ENCODE data around the gene IMPA2.

DNA sequence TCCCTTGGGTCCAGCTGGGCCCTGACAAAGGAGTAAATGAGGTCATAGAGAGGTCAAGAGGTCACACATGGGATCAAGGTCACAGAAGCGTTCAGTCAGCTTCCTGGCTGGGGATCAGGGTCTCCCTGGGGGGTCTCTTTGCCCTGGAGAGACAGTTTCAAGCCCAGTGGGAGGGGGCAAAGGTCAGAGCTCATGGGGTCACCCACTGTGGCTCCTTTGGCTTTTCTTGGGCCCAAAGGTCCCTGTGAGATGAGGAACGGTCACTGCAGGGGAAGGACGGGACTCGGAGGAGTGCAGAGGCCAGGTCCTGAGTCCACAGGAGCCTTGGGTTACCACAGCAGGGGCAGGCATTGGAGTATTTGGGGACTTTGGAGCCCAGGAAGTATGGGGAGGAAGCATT lies 81.7 kb downstream of the IMPA2 start:
- TF ChIP-seq, protein P1, sequence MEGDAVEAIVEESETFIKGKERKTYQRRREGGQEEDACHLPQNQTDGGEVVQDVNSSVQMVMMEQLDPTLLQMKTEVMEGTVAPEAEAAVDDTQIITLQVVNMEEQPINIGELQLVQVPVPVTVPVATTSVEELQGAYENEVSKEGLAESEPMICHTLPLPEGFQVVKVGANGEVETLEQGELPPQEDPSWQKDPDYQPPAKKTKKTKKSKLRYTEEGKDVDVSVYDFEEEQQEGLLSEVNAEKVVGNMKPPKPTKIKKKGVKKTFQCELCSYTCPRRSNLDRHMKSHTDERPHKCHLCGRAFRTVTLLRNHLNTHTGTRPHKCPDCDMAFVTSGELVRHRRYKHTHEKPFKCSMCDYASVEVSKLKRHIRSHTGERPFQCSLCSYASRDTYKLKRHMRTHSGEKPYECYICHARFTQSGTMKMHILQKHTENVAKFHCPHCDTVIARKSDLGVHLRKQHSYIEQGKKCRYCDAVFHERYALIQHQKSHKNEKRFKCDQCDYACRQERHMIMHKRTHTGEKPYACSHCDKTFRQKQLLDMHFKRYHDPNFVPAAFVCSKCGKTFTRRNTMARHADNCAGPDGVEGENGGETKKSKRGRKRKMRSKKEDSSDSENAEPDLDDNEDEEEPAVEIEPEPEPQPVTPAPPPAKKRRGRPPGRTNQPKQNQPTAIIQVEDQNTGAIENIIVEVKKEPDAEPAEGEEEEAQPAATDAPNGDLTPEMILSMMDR (IDR thresholded peaks at IDR 0.05): no peak
- TF ChIP-seq EP300 (IDR thresholded peaks at IDR 0.05) (no peak), POLR2A (IDR thresholded peaks at IDR 0.05) (no peak), POLR2AphosphoS5 (IDR thresholded peaks at IDR 0.05) (no peak)

Data from gastroesophageal sphincter (tissue), 3 donors.